Common myeloid progenitor, CD34-positive (primary cell): ENCODE results near the gene DFFA.

Experiments
- CTCF ChIA-PET: fragments of 350-600 bp; sonication (Branson Sonifier 250); formaldehyde crosslinking; loops from one replicate; lab custom pipeline; 2021; ENCODE audit warnings: antibody characterized with exemption; lab: Charles Lee
- POLR2A ChIA-PET: fragments of 350-600 bp; sonication (Branson Sonifier 250); formaldehyde crosslinking; loops from one replicate; lab custom pipeline; 2021; ENCODE audit warnings: antibody characterized with exemption; lab: Charles Lee
- DNase-seq, 3 donors: peaks; one replicate each; pipeline versions ENCODE4 v3.0.0 to v3.0.0-alpha.2; 2013
- H3K27ac ChIP-seq, 2 experiments: 1 replicate in 1 of 2; 2 replicates in 1 of 2; pipeline ENCODE4 v1.7.0; 2013; ENCODE audit warnings: inconsistent platforms in 2 of 2, low read length in 2 of 2, mild to moderate bottlenecking in 2 of 2, low read depth in 1 of 2, moderate library complexity in 1 of 2; ENCODE audit not compliant: severe bottlenecking in 2 of 2, insufficient read depth in 1 of 2, poor library complexity in 1 of 2
- H3K27me3 ChIP-seq, 5 experiments: replicated peaks in 2 of 5; 1 replicate in 3 of 5; 2 replicates in 2 of 5; pipeline versions ENCODE4 v1.6.1 to v1.7.0; 2013; ENCODE audit warnings: low read length in 4 of 5, mild to moderate bottlenecking in 2 of 5, moderate library complexity in 2 of 5, inconsistent platforms in 1 of 5; ENCODE audit not compliant: insufficient read depth in 5 of 5, control insufficient read depth in 4 of 5
- H3K36me3 ChIP-seq, 4 experiments: 1 replicate in 2 of 4; 2 replicates in 2 of 4; pipeline versions ENCODE4 v1.6.1 to v1.7.0; 2013; ENCODE audit warnings: low read length in 3 of 4, control low read depth in 1 of 4, mild to moderate bottlenecking in 1 of 4; ENCODE audit not compliant: control insufficient read depth in 4 of 4, insufficient read depth in 4 of 4
- H3K4me1 ChIP-seq, 4 experiments: 1 replicate in 3 of 4; 2 replicates in 1 of 4; pipeline versions ENCODE4 v1.6.1 to v1.7.1; 2013; ENCODE audit warnings: low read length in 3 of 4, mild to moderate bottlenecking in 3 of 4, control low read depth in 1 of 4, inconsistent platforms in 1 of 4, moderate library complexity in 1 of 4; ENCODE audit not compliant: control insufficient read depth in 4 of 4, insufficient read depth in 4 of 4; ENCODE audit errors: control extremely low read depth in 1 of 4
- H3K4me3 ChIP-seq, 7 experiments: 1 replicate in 4 of 7; 2 replicates in 3 of 7; pipeline versions ENCODE4 v1.5.1 to v1.7.0; 2013; ENCODE audit warnings: mild to moderate bottlenecking in 7 of 7, low read length in 6 of 7, moderate library complexity in 6 of 7, inconsistent platforms in 2 of 7, low read depth in 2 of 7, control low read depth in 1 of 7; ENCODE audit not compliant: insufficient read depth in 4 of 7, control insufficient read depth in 1 of 7; ENCODE audit errors: extremely low read depth in 1 of 7
- H3K9me3 ChIP-seq, 5 experiments: 1 replicate in 4 of 5; 2 replicates in 1 of 5; pipeline versions ENCODE4 v1.6.1 to v1.7.1; 2013; ENCODE audit warnings: low read length in 4 of 5, mild to moderate bottlenecking in 2 of 5, inconsistent platforms in 1 of 5, low read depth in 1 of 5, moderate library complexity in 1 of 5; ENCODE audit not compliant: control insufficient read depth in 4 of 5, insufficient read depth in 2 of 5; ENCODE audit errors: control extremely low read depth in 1 of 5
- WGBS: methylation state at CpG from one replicate; pipeline ENCODE4 v1.1.5; 2013; ENCODE audit not compliant: insufficient coverage; 5-methylcytosine and 5-hydroxymethylcytosine counted together

Gene DFFA

GRCh38 chr1:10516925-10517676 is 44.8 kb upstream of the DFFA start:
- CTCF ChIA-PET: no interaction called here
- no peaks in the 10 kb centered on the region for H3K9me3 ChIP-seq
- H3K27ac ChIP-seq: no peak overlapping the region
- no peak for DNase-seq
- WGBS: 85% methylated on average over 6 of the region's 8 CpGs
- POLR2A ChIA-PET: interaction anchor here (0.6 kb wide), 1 partner anchor 389 kb away, joined by 4 read pairs; no protein-coding TSS in a partner anchor
- peaks cover 4 to 47% (median 38%) of the 10 kb centered on the region in 4 experiments for H3K4me1 ChIP-seq
- H3K4me3 ChIP-seq: no peak overlapping the region
- no peaks in the 10 kb centered on the region for H3K27me3 ChIP-seq
- H3K36me3 ChIP-seq: no peaks in the 10 kb centered on the region

- ChIA-PET POLR2A (interaction anchor here (0.6 kb wide), 1 partner anchor 390 kb away, joined by 4 read pairs; no protein-coding TSS in a partner anchor), CTCF (no interaction called here)
- Histone ChIP-seq H3K27ac (no peak overlapping the region), H3K4me3 (peak overlapping the region in 1 of 7 experiments; percentile 25), H3K36me3 (no peaks in the 10 kb centered on the region), H3K9me3 (no peaks in the 10 kb centered on the region), H3K27me3 (no peaks in the 10 kb centered on the region), H3K4me1 (peaks cover 10 to 57% (median 46%) of the 10 kb centered on the region in 4 experiments)
- WGBS: 87% methylated on average over 6 of the region's 6 CpGs
- no peak for DNase-seq
These were observed 43.8 kb upstream of the DFFA start for GRCh38 chr1:10515976-10516750.

- Histone ChIP-seq H3K27me3 (no peaks in the 10 kb centered on the region), H3K4me1 (peaks cover 14 to 64% (median 52%) of the 10 kb centered on the region in 4 experiments), H3K27ac (peak overlapping the region in 1 of 2 experiments; percentile 25), H3K9me3 (no peaks in the 10 kb centered on the region), H3K36me3 (no peaks in the 10 kb centered on the region), H3K4me3 (peak overlapping the region in 1 of 7 experiments; percentile 25)
- CTCF ChIA-PET: interaction anchor here (1.0 kb wide), 1 partner anchor 371 kb away, joined by 3 read pairs; no protein-coding TSS in a partner anchor
- POLR2A ChIA-PET: no interaction called here
- DNase-seq: peak; percentile 44 to 82 (median 74)
- WGBS: 60% methylated on average over 5 of the region's 10 CpGs
These were observed 43.1 kb upstream of the DFFA start for GRCh38 chr1:10515301-10515975.

GRCh38 chr1:10514490-10515235 is 42.3 kb upstream of the DFFA start:
- no peak overlapping the region for H3K27ac ChIP-seq
- ChIA-PET CTCF (interaction anchor here (0.9 to 9.7 kb wide), 8 partner anchors 9 to 430 kb away, joined by 3 to 108 read pairs (median 4); no protein-coding TSS in a partner anchor), POLR2A (no interaction called here)
- H3K4me3 ChIP-seq: no peak overlapping the region
- H3K9me3 ChIP-seq: no peaks in the 10 kb centered on the region
- no peaks in the 10 kb centered on the region for H3K27me3 ChIP-seq
- no peaks in the 10 kb centered on the region for H3K36me3 ChIP-seq
- H3K4me1 ChIP-seq: peaks cover 22 to 72% (median 60%) of the 10 kb centered on the region in 4 experiments
- peak; percentile 48 to 64 (median 62) for DNase-seq
- WGBS: 87% methylated on average over 6 of the region's 8 CpGs

- WGBS: 92% methylated on average over 4 of the region's 5 CpGs
- ChIA-PET POLR2A (no interaction called here), CTCF (interaction anchor here (0.6 to 9.7 kb wide), 7 partner anchors 8 to 1711 kb away, joined by 3 to 108 read pairs (median 4); no protein-coding TSS in a partner anchor)
- Histone ChIP-seq H3K27me3 (no peaks in the 10 kb centered on the region), H3K36me3 (no peaks in the 10 kb centered on the region), H3K9me3 (no peaks in the 10 kb centered on the region), H3K4me3 (no peak overlapping the region), H3K4me1 (peaks cover 25 to 86% (median 71%) of the 10 kb centered on the region in 4 experiments), H3K27ac (peak overlapping the region in 1 of 2 experiments; percentile 86)
- DNase-seq: no peak
These were observed 40.9 kb upstream of the DFFA start for GRCh38 chr1:10513199-10513598.

GRCh38 chr1:10511494-10511885 is 39.2 kb upstream of the DFFA start:
- Histone ChIP-seq H3K4me3 (peak overlapping the region in 4 of 7 experiments; percentile 31 to 71 (median 52)), H3K4me1 (peaks cover 25 to 88% (median 78%) of the 10 kb centered on the region in 4 experiments), H3K27me3 (no peaks in the 10 kb centered on the region), H3K27ac (peak overlapping the region; percentile 76 to 86), H3K36me3 (no peaks in the 10 kb centered on the region), H3K9me3 (no peaks in the 10 kb centered on the region)
- WGBS: 57% methylated on average over 2 of the region's 3 CpGs
- no peak for DNase-seq
- ChIA-PET CTCF (interaction anchor here (9.7 kb wide), 1 partner anchor 16 kb away, joined by 108 read pairs; no protein-coding TSS in a partner anchor), POLR2A (no interaction called here)
